IMR-90 (cell line): ENCODE measurements around the gene CASZ1. TPM values are rescaled to one million over a fixed set of nuclear protein-coding genes. Genes with fewer than 3 reads are reported as not detected.
A peak's percentile ranks its signal among the peaks of the same experiment; 100 is the strongest.

Experiments used
- ATAC-seq: fragments of 200-7000 bp; cut with Tn5 transposase; 2 replicates; pipeline ENCODE4 v1.9.1; 2020; ENCODE audit warnings: low read depth, mild to moderate bottlenecking, moderate library complexity
- Bru-seq: library from RNA; stranded (reverse); fragments of 400-500 nt; gene quantifications from one replicate; lab custom pipeline; 2021; lab: Mats Ljungman, UMichigan
- BruChase-seq, 2 experiments: library from RNA; stranded (reverse); fragments of 400-500 nt; gene quantifications; one replicate each; lab custom pipeline; 2021; lab: Mats Ljungman, UMichigan
- BruUV-seq: library from RNA; stranded (reverse); fragments of 400-500 nt; replicated peaks from 2 replicates; lab custom pipeline; 2021; lab: Mats Ljungman, UMichigan
- CTCF ChIA-PET: fragments of 300-600 bp; formaldehyde crosslinking; extraction: SDS; loops from one replicate; lab custom pipeline; 2021; ENCODE audit warnings: antibody characterized with exemption; lab: Yijun Ruan, JAX
- POLR2A ChIA-PET: fragments of 300-600 bp; sonication (Branson Sonifier 250); formaldehyde crosslinking; loops from one replicate; lab custom pipeline; 2022; ENCODE audit warnings: antibody characterized with exemption; ENCODE audit not compliant: unreplicated experiment; lab: Charles Lee
- DNase-seq: peaks from one replicate; pipeline ENCODE4 v3.0.0; 2013
- H2AFZ ChIP-seq: replicated peaks from 2 replicates; pipeline ENCODE3; 2013; ENCODE audit warnings: low read length, mild to moderate bottlenecking; ENCODE audit not compliant: poor library complexity
- H2AK5ac ChIP-seq: 2 replicates; pipeline ENCODE4 v1.6.1; 2013; ENCODE audit warnings: low read depth, low read length, inconsistent platforms
- H2AK9ac ChIP-seq: replicated peaks from 2 replicates; pipeline ENCODE3; 2013; ENCODE audit warnings: mild to moderate bottlenecking, low read depth, low read length, moderate library complexity; ENCODE audit not compliant: poor library complexity
- H2BK120ac ChIP-seq: 2 replicates; pipeline ENCODE4 v1.6.1; 2013; ENCODE audit warnings: low read depth, low read length, inconsistent platforms
- H2BK15ac ChIP-seq: 3 replicates; pipeline ENCODE4 v1.6.1; 2013; ENCODE audit warnings: low read depth, low read length, inconsistent platforms
- H2BK20ac ChIP-seq: 2 replicates; pipeline ENCODE4 v1.6.1; 2013; ENCODE audit warnings: low read depth, mild to moderate bottlenecking, inconsistent platforms, low read length, moderate library complexity
- H2BK5ac ChIP-seq: 2 replicates; pipeline ENCODE4 v1.6.1; 2013; ENCODE audit warnings: mild to moderate bottlenecking, low read depth, low read length, inconsistent platforms; ENCODE audit not compliant: poor library complexity, severe bottlenecking
- H3K14ac ChIP-seq: replicated peaks from 2 replicates; pipeline ENCODE4 v1.6.1; 2013; ENCODE audit warnings: low read depth, low read length, inconsistent platforms
- H3K18ac ChIP-seq: 2 replicates; pipeline ENCODE4 v1.6.1; 2013; ENCODE audit warnings: low read depth, low read length, control low read depth
- H3K23ac ChIP-seq: 2 replicates; pipeline ENCODE4 v1.6.1; 2013; ENCODE audit warnings: low read depth, low read length, inconsistent platforms
- H3K27ac ChIP-seq: 2 replicates; pipeline ENCODE4 v1.5.1; 2013; ENCODE audit warnings: mild to moderate bottlenecking, control low read depth, low read length; ENCODE audit not compliant: insufficient read depth
- H3K27me3 ChIP-seq: 2 replicates; pipeline ENCODE4 v1.6.1; 2013; ENCODE audit warnings: low read length; ENCODE audit not compliant: control insufficient read depth, insufficient read depth
- H3K36me3 ChIP-seq: 2 replicates; pipeline ENCODE4 v1.6.1; 2013; ENCODE audit warnings: low read length, mixed read lengths; ENCODE audit not compliant: control insufficient read depth, insufficient read depth
- H3K4ac ChIP-seq: 2 replicates; pipeline ENCODE4 v1.6.1; 2013; ENCODE audit warnings: low read depth, low read length, inconsistent platforms
- H3K4me1 ChIP-seq: 2 replicates; pipeline ENCODE4 v1.6.1; 2013; ENCODE audit warnings: low read length, mixed read lengths; ENCODE audit not compliant: control insufficient read depth, insufficient read depth
- H3K4me2 ChIP-seq: 2 replicates; pipeline ENCODE4 v1.6.1; 2013; ENCODE audit warnings: low read depth, mild to moderate bottlenecking, control low read depth, low read length, moderate library complexity
- H3K4me3 ChIP-seq: 2 replicates; pipeline ENCODE4 v1.5.1; 2013; ENCODE audit warnings: low read depth, mild to moderate bottlenecking, control low read depth, low read length, moderate library complexity; ENCODE audit not compliant: insufficient read depth
- H3K56ac ChIP-seq: 2 replicates; pipeline ENCODE4 v1.6.1; 2013; ENCODE audit warnings: low read length, inconsistent platforms; ENCODE audit not compliant: insufficient read depth; ENCODE audit errors: extremely low read depth
- H3K79me1 ChIP-seq, 2 experiments: 2 replicates each; pipeline ENCODE4 v1.6.1; 2013; ENCODE audit warnings: low read length in 2 of 2, inconsistent platforms in 1 of 2, low read depth in 1 of 2
- H3K9ac ChIP-seq: 2 replicates; pipeline ENCODE4 v1.6.1; 2013; ENCODE audit warnings: low read depth, low read length, control low read depth
- H3K9me1 ChIP-seq: 2 replicates; pipeline ENCODE4 v1.6.1; 2013; ENCODE audit warnings: low read length, inconsistent platforms; ENCODE audit not compliant: insufficient read depth
- H3K9me3 ChIP-seq: 2 replicates; pipeline ENCODE4 v1.6.1; 2013; ENCODE audit warnings: low read length; ENCODE audit not compliant: control insufficient read depth, insufficient read depth
- H4K20me1 ChIP-seq: 2 replicates; pipeline ENCODE4 v1.6.1; 2013; ENCODE audit warnings: low read length, inconsistent platforms; ENCODE audit not compliant: insufficient read depth
- H4K5ac ChIP-seq: 2 replicates; pipeline ENCODE4 v1.6.1; 2013; ENCODE audit warnings: mild to moderate bottlenecking, low read depth, low read length, control low read depth
- H4K8ac ChIP-seq, 2 experiments: 2 replicates each; pipeline ENCODE4 v1.6.1; 2013; ENCODE audit warnings: low read depth in 2 of 2, low read length in 2 of 2, control low read depth in 1 of 2, inconsistent platforms in 1 of 2
- H4K91ac ChIP-seq: 2 replicates; pipeline ENCODE4 v1.6.1; 2013; ENCODE audit warnings: low read depth, low read length, inconsistent platforms; ENCODE audit not compliant: insufficient read depth
- BHLHE40 ChIP-seq: fragments of 150-350 bp; IDR thresholded peaks from 2 replicates; pipeline ENCODE4 v1.6.1; 2016; ENCODE audit warnings: mild to moderate bottlenecking, low read depth, low read length
- CEBPB ChIP-seq: IDR thresholded peaks from 2 replicates; pipeline ENCODE4 v1.6.1; 2012; ENCODE audit warnings: low read depth, low read length, improper control_type of control experiment
- FOS ChIP-seq: fragments of 150-350 bp; IDR thresholded peaks from 2 replicates; pipeline ENCODE4 v1.6.1; 2016; ENCODE audit warnings: low read depth, low read length
- MAFK ChIP-seq: IDR thresholded peaks from 2 replicates; pipeline ENCODE4 v1.6.1; 2012; ENCODE audit warnings: low read depth, low read length, improper control_type of control experiment
- MXI1 ChIP-seq: IDR thresholded peaks from 2 replicates; pipeline ENCODE4 v1.6.1; 2012; ENCODE audit warnings: low read depth, mild to moderate bottlenecking, low read length, moderate library complexity, borderline replicate concordance
- POLR2A ChIP-seq: IDR thresholded peaks from 2 replicates; pipeline ENCODE4 v1.6.1; 2012; ENCODE audit warnings: mild to moderate bottlenecking, low read depth, low read length
- RAD21 ChIP-seq: IDR thresholded peaks from 2 replicates; pipeline ENCODE4 v1.6.1; 2012; ENCODE audit warnings: low read length, improper control_type of control experiment
- RCOR1 ChIP-seq: IDR thresholded peaks from 2 replicates; pipeline ENCODE4 v1.6.1; 2012; ENCODE audit warnings: mild to moderate bottlenecking, low read length, improper control_type of control experiment; ENCODE audit not compliant: insufficient replicate concordance
- SMC3 ChIP-seq: fragments of 150-350 bp; IDR thresholded peaks from 2 replicates; pipeline ENCODE4 v1.6.1; 2016; ENCODE audit warnings: low read depth, mild to moderate bottlenecking, antibody characterized with exemption, low read length, moderate library complexity
- WGBS, 2 experiments: methylation state at CpG; one replicate each; pipeline versions ENCODE4 v1.1.5 to v1.1.7; 2013; ENCODE audit warnings: missing lambda C conversion rate in 2 of 2; ENCODE audit not compliant: insufficient read length in 1 of 2; ENCODE audit errors: extremely low coverage in 2 of 2; 5-methylcytosine and 5-hydroxymethylcytosine counted together
- dilution Hi-C: fragments of 300-500 bp; cut with HindIII; formaldehyde crosslinking; loops from one replicate; pipeline ENCODE4 v1.14.3; 2018; ENCODE audit warnings: low sequenced_read_pairs; ENCODE audit not compliant: unreplicated experiment
- in situ Hi-C: fragments of 300-500 bp; cut with MboI; formaldehyde crosslinking; loops from 3 replicates; pipeline ENCODE4 v1.14.3; 2019; ENCODE audit warnings: low sequenced_read_pairs, inconsistent platforms, mixed read lengths
- intact Hi-C: fragments of 100-400 bp; cut with micrococcal nuclease; formaldehyde crosslinking; loops from 2 replicates; pipeline ENCODE4 v1.10.0; 2022
- long read RNA-seq: library from polyadenylated mRNA; unstranded; transcript quantifications from one replicate; pipeline ENCODE4 v2.0.0, GENCODE V29; 2021; ENCODE audit not compliant: unreplicated experiment
- polyA plus RNA-seq, 3 experiments: library from polyadenylated mRNA; depleted of rRNA; stranded (reverse); fragments of >200 nt; gene quantifications; 2 replicates each; pipeline ENCODE4 v1.2.3, GENCODE V29; 2012; ENCODE audit warnings: low replicate concordance in 1 of 3
- total RNA-seq: library from RNA; depleted of rRNA; stranded (reverse); fragments of >200 nt; gene quantifications from 2 replicates; pipeline ENCODE4 v1.2.3, GENCODE V29; 2012; rRNA removed
- TF ChIP-seq, protein P1 (sequence below): conservative IDR thresholded peaks from 2 replicates; pipeline ENCODE4 v1.5.1; 2012; ENCODE audit warnings: mild to moderate bottlenecking, low read depth, low read length, improper control_type of control experiment

Gene CASZ1, protein sequence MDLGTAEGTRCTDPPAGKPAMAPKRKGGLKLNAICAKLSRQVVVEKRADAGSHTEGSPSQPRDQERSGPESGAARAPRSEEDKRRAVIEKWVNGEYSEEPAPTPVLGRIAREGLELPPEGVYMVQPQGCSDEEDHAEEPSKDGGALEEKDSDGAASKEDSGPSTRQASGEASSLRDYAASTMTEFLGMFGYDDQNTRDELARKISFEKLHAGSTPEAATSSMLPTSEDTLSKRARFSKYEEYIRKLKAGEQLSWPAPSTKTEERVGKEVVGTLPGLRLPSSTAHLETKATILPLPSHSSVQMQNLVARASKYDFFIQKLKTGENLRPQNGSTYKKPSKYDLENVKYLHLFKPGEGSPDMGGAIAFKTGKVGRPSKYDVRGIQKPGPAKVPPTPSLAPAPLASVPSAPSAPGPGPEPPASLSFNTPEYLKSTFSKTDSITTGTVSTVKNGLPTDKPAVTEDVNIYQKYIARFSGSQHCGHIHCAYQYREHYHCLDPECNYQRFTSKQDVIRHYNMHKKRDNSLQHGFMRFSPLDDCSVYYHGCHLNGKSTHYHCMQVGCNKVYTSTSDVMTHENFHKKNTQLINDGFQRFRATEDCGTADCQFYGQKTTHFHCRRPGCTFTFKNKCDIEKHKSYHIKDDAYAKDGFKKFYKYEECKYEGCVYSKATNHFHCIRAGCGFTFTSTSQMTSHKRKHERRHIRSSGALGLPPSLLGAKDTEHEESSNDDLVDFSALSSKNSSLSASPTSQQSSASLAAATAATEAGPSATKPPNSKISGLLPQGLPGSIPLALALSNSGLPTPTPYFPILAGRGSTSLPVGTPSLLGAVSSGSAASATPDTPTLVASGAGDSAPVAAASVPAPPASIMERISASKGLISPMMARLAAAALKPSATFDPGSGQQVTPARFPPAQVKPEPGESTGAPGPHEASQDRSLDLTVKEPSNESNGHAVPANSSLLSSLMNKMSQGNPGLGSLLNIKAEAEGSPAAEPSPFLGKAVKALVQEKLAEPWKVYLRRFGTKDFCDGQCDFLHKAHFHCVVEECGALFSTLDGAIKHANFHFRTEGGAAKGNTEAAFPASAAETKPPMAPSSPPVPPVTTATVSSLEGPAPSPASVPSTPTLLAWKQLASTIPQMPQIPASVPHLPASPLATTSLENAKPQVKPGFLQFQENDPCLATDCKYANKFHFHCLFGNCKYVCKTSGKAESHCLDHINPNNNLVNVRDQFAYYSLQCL (N-terminal part only)
- under 0.01 and 0.18 TPM in 2 replicates for total RNA-seq
- polyA plus RNA-seq (2012; rRNA removed) = 0.23 and 0.24 TPM in 2 replicates
- polyA plus RNA-seq (2012; cell fraction: cytosol; rRNA removed) = 0.30 and 0.44 TPM in 2 replicates
- polyA plus RNA-seq (2012; cell fraction: nucleus; rRNA removed; ENCODE audit: low replicate concordance) = 0.78 and 0.86 TPM in 2 replicates
- Bru-seq, nascent RNA = percentile 19 among the genes with signal in this experiment
- percentile 17 among the genes with signal in this experiment for BruChase-seq, experiment 1, labeled RNA remaining after a 6-hour chase
- BruChase-seq, experiment 2, labeled RNA remaining after a 2-hour chase = percentile 15 among the genes with signal in this experiment
- long read RNA-seq = 0 reads

DNA sequence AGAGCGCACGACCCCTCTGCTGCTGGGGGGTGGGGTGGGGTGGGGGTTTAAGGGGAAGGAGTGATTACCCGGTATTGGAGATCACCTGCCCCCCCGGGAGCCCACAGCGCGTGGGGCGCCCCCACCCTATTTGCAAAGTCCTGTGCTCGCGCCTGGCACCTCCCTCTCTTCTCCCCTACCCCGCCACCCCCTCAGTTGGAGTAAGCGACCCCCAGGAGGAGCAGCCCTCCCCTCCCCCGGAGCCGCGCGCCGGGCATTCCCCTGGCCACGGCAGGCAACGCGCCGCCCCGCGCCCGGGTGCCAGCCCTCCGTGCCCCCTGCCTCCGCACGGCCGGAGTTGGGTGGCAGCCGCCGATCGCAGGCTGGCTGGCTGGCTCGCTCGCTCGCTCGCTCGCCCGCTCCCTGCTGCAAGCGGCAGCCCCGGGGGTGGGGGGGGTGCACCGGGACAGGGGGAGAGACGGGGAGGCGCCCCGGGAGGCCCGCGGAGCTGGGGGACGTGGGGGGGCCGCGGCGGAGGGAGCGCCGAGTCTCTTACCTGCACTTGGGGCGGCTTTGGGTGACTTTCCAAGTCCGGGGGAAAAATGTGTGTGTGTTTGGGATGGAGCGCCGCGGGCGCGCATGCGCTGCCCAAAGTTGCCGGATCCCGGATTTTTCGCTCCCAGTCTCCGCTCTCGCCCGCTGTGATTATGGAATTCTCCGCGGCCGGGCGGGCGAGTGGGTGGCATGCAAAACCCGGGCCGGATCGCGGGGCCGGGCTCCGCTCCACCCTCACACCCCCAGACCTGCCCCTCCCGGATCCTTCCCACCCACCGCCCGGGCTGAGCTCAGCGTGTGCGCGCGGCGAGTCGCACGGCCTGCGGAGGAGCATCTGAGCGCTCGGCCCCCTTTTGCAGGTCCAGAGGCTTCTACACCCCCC lies at the start of gene CASZ1:
Gene CASZ1 (minus strand): TSS at position 618 of the 916 bp plus-strand sequence. CDS start 102,757 bp downstream, outside the sequence.
- Histone ChIP-seq H2BK120ac (no peak within 1 kb of the TSS), H2BK5ac (no peak within 1 kb of the TSS), H2BK20ac (no peak within 1 kb of the TSS), H3K4me1 (peaks cover 4% of the 10 kb centered on the region; the same call in 1 of the 2 replicates), H4K20me1 (no peaks in the 10 kb centered on the region), H3K9ac (no peak within 1 kb of the TSS), H3K9me1 (no peaks in the 10 kb centered on the region), H3K4me3 (peak within 1 kb of the TSS; percentile 34), H3K79me1 (no peaks in the 10 kb centered on the region), H4K8ac (no peak within 1 kb of the TSS), H3K14ac (no peak within 1 kb of the TSS), H3K23ac (no peak within 1 kb of the TSS), H3K9me3 (no peaks in the 10 kb centered on the region), H3K4me2 (peak within 1 kb of the TSS; percentile 50), H3K36me3 (no peaks in the 10 kb centered on the region), H2AK9ac (no peak within 1 kb of the TSS), H3K27ac (no peak within 1 kb of the TSS), H3K27me3 (peaks cover 62% of the 10 kb centered on the region), H4K91ac (no peak within 1 kb of the TSS), H4K5ac (no peak within 1 kb of the TSS), H2AK5ac (no peak within 1 kb of the TSS), H3K56ac (no peak within 1 kb of the TSS), H3K18ac (no peak within 1 kb of the TSS), H2AFZ (peak within 1 kb of the TSS; percentile 79), H3K4ac (no peak within 1 kb of the TSS), H2BK15ac (no peak within 1 kb of the TSS)
- intact Hi-C loops (loop anchor here (5.0 to 10.0 kb wide), 2 partner anchors 261 to 284 kb away; no protein-coding TSS in a partner anchor), in situ Hi-C loops (no loop called here), dilution Hi-C loops (no loop called here)
- ChIA-PET CTCF (no interaction called here), POLR2A (no interaction called here)
- no TSS peak for BruUV-seq
- ATAC-seq (peak; percentile 94), DNase-seq (peak; percentile 86)
- 2% methylated on average over 22 of the region's 88 CpGs; no CpG with 5 or more reads in 1 of the 2 experiments for WGBS, 2 experiments
- TF ChIP-seq RAD21 = no peak
- no peak; the same call in 1 of the 2 replicates for TF ChIP-seq CEBPB
- no peak for TF ChIP-seq MXI1
- peak; percentile 64 for TF ChIP-seq RCOR1
- no peak for TF ChIP-seq SMC3
- TF ChIP-seq, protein P1, sequence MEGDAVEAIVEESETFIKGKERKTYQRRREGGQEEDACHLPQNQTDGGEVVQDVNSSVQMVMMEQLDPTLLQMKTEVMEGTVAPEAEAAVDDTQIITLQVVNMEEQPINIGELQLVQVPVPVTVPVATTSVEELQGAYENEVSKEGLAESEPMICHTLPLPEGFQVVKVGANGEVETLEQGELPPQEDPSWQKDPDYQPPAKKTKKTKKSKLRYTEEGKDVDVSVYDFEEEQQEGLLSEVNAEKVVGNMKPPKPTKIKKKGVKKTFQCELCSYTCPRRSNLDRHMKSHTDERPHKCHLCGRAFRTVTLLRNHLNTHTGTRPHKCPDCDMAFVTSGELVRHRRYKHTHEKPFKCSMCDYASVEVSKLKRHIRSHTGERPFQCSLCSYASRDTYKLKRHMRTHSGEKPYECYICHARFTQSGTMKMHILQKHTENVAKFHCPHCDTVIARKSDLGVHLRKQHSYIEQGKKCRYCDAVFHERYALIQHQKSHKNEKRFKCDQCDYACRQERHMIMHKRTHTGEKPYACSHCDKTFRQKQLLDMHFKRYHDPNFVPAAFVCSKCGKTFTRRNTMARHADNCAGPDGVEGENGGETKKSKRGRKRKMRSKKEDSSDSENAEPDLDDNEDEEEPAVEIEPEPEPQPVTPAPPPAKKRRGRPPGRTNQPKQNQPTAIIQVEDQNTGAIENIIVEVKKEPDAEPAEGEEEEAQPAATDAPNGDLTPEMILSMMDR = no peak
- TF ChIP-seq POLR2A = no peak
- TF ChIP-seq BHLHE40 = no peak
- TF ChIP-seq MAFK = no peak
- TF ChIP-seq FOS = no peak
